ENCODE results near the gene FOXM1. TPM values are rescaled to one million over a fixed set of nuclear protein-coding genes. Genes with fewer than 3 reads are reported as not detected.

FOXM1 gene
- total and polyA plus RNA-seq, 2 of the 13 experiments (the other 11 are each of a cell fraction or from before 2014, with no cell fraction given) = 17.1 to 25.9 TPM

GRCh38 chr12:2877953-2878732, 1.2 kb upstream of the FOXM1 start (continued):
- TF ChIP-seq EHMT2 (IDR thresholded peaks at IDR 0.05; ENCODE audit: borderline replicate concordance, low read depth, low read length) = 0 out of 2 replicates have a peak, but pooled peaks have one; percentile 40
- TF ChIP-seq KLF16 (CRISPR knock-in tag; IDR thresholded peaks at IDR 0.05) = no peak
- TF ChIP-seq ZNF230 (CRISPR knock-in tag; IDR thresholded peaks at IDR 0.05) = 0 out of 2 replicates have a peak, but pooled peaks have one; percentile 33
- TF ChIP-seq ZNF766 (CRISPR knock-in tag; IDR thresholded peaks at IDR 0.05; ENCODE audit: borderline replicate concordance) = 0 out of 2 replicates have a peak, but pooled peaks have one; percentile 59
- TF ChIP-seq ZNF770 (CRISPR knock-in tag; IDR thresholded peaks at IDR 0.05) = peak; percentile 98
- TF ChIP-seq SKIL (CRISPR knock-in tag; IDR thresholded peaks at IDR 0.05; ENCODE audit: borderline replicate concordance) = no peak
- TF ChIP-seq ZBTB3 (CRISPR knock-in tag; IDR thresholded peaks at IDR 0.05; ENCODE audit: borderline replicate concordance, low read depth) = 0 out of 2 replicates have a peak, but pooled peaks have one; percentile 56
- no peak for TF ChIP-seq DZIP1 (CRISPR knock-in tag; IDR thresholded peaks at IDR 0.05)
- TF ChIP-seq SP1 (IDR thresholded peaks at IDR 0.05) = no peak
- TF ChIP-seq SP1 (CRISPR knock-in tag; IDR thresholded peaks at IDR 0.05) = no peak
- no peak for TF ChIP-seq ZBTB14 (CRISPR knock-in tag; IDR thresholded peaks at IDR 0.05)
- TF ChIP-seq NFATC3 (CRISPR knock-in tag; IDR thresholded peaks at IDR 0.05) = 0 out of 2 replicates have a peak, but pooled peaks have one; percentile 16
- TF ChIP-seq SRY (CRISPR knock-in tag; IDR thresholded peaks at IDR 0.05) = 0 out of 2 replicates have a peak, but pooled peaks have one; percentile 59
- TF ChIP-seq ZNF784 (CRISPR knock-in tag; IDR thresholded peaks at IDR 0.05; ENCODE audit: borderline replicate concordance) = peak; percentile 56; the same call in 1 of the 2 replicates
